Central memory CD8-positive, alpha-beta T cell (primary cell): ENCODE results near the gene WFDC9.
"Not testable (repeated sequence)": the region's sequence is repeated elsewhere in the genome, so short reads cannot be mapped to it uniquely, and the experiment has no call there.

ENCODE experiments used
- ATAC-seq: fragments of 150-1000 bp; cut with Tn5 transposase; replicated peaks from 2 replicates; pipeline ENCODE4 v1.10.0; 2022; ENCODE audit warnings: mild to moderate bottlenecking, moderate FRiP score, moderate number of reproducible peaks; ENCODE audit not compliant: poor library complexity, severe bottlenecking; ENCODE audit errors: extremely low read depth
- DNase-seq, 2 donors: peaks; one replicate each; pipeline ENCODE4 v3.0.0; 2021; ENCODE audit warnings: low spot score in 2 of 2
- H3K27ac Mint-ChIP-seq: one replicate; pipeline ENCODE4 v1.8.0; 2022; ENCODE audit warnings: low read depth, mild to moderate bottlenecking, moderate library complexity, mixed read lengths
- H3K27me3 Mint-ChIP-seq: one replicate; pipeline ENCODE4 v1.8.0; 2022; ENCODE audit warnings: mixed read lengths
- H3K36me3 Mint-ChIP-seq: one replicate; pipeline ENCODE4 v1.8.0; 2022; ENCODE audit warnings: mild to moderate bottlenecking, moderate library complexity, mixed read lengths; ENCODE audit not compliant: insufficient read depth
- H3K4me1 Mint-ChIP-seq: one replicate; pipeline ENCODE4 v1.8.0; 2022; ENCODE audit warnings: mixed read lengths
- H3K4me3 Mint-ChIP-seq: one replicate; pipeline ENCODE4 v1.8.0; 2022; ENCODE audit warnings: mild to moderate bottlenecking, moderate library complexity, mixed read lengths
- H3K9me3 Mint-ChIP-seq: one replicate; pipeline ENCODE4 v1.8.0; 2022; ENCODE audit warnings: mixed read lengths

The WFDC9 gene

GRCh38 chr20:45585986-45586385 lies 45.1 kb downstream of the WFDC9 start:
- not testable (repeated sequence) for H3K9me3 Mint-ChIP-seq, H3K27me3 Mint-ChIP-seq, H3K4me3 Mint-ChIP-seq, ATAC-seq, H3K27ac Mint-ChIP-seq, H3K36me3 Mint-ChIP-seq, H3K4me1 Mint-ChIP-seq, DNase-seq

- H3K4me1 Mint-ChIP-seq, H3K27ac Mint-ChIP-seq, ATAC-seq, H3K4me3 Mint-ChIP-seq, DNase-seq, H3K36me3 Mint-ChIP-seq, H3K9me3 Mint-ChIP-seq: not testable (repeated sequence)
- peaks cover 27% of the 10 kb centered on the region for H3K27me3 Mint-ChIP-seq
Measured at GRCh38 chr20:45584294-45584693, 46.8 kb downstream of the WFDC9 start.

GRCh38 chr20:45583502-45583901 lies 47.6 kb downstream of the WFDC9 start:
- H3K27ac Mint-ChIP-seq: no peak overlapping the region
- peaks cover 34% of the 10 kb centered on the region for H3K27me3 Mint-ChIP-seq
- no peak overlapping the region for H3K4me3 Mint-ChIP-seq
- H3K9me3 Mint-ChIP-seq: no peaks in the 10 kb centered on the region
- no peaks in the 10 kb centered on the region for H3K4me1 Mint-ChIP-seq
- no peak for ATAC-seq
- no peaks in the 10 kb centered on the region for H3K36me3 Mint-ChIP-seq
- no peak for DNase-seq

DNA sequence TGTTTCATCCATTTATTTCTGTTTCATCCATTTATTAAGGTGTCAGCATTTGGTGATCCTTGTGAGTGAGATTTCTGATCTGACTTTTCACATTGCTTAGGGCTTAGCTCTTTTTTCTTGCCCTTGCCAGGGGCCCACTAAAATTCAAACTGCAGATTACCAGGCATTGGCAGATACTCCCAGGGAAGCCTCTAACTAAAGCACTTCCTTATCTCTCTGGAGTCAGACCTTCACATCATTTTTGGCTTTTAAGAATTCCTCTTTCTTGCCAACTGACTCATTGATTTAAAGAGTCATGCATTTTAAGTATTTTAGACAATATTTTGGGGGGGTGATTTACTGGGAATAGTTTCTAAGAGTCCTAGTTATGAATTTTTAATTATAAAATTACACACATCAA lies 49.4 kb downstream of the WFDC9 start:
- Mint-ChIP-seq H3K27ac (no peak overlapping the region), H3K27me3 (peaks cover 34% of the 10 kb centered on the region), H3K4me1 (no peaks in the 10 kb centered on the region), H3K9me3 (no peaks in the 10 kb centered on the region), H3K36me3 (no peaks in the 10 kb centered on the region), H3K4me3 (no peak overlapping the region)
- ATAC-seq (no peak), DNase-seq (no peak)

- no peak within 1 kb of the TSS for H3K27ac Mint-ChIP-seq
- peaks cover 36% of the 10 kb centered on the region for H3K27me3 Mint-ChIP-seq
- no peak for DNase-seq
- no peak for ATAC-seq
- no peaks in the 10 kb centered on the region for H3K36me3 Mint-ChIP-seq
- no peaks in the 10 kb centered on the region for H3K4me1 Mint-ChIP-seq
- H3K4me3 Mint-ChIP-seq: no peak within 1 kb of the TSS
- H3K9me3 Mint-ChIP-seq: no peaks in the 10 kb centered on the region
Measured at GRCh38 chr20:45579184-45579583, 51.9 kb downstream of the WFDC9 start, which contains the start of gene WFDC8. Gene WFDC8 (minus strand): TSS chr20:45579284. CDS start chr20:45579247, 37 bp downstream.

- Mint-ChIP-seq H3K4me1 (no peaks in the 10 kb centered on the region), H3K36me3 (no peaks in the 10 kb centered on the region), H3K27me3 (peaks cover 46% of the 10 kb centered on the region), H3K4me3 (no peak overlapping the region), H3K9me3 (no peaks in the 10 kb centered on the region), H3K27ac (no peak overlapping the region)
- ATAC-seq (no peak), DNase-seq (no peak)
Measured at GRCh38 chr20:45578231-45578630, 52.9 kb downstream of the WFDC9 start.

- no peaks in the 10 kb centered on the region for H3K9me3 Mint-ChIP-seq
Measured at GRCh38 chr20:45576995-45577394, 54.1 kb downstream of the WFDC9 start.

GRCh38 chr20:45575931-45576330 lies 55.2 kb downstream of the WFDC9 start:
- Mint-ChIP-seq H3K4me1 (no peaks in the 10 kb centered on the region), H3K9me3 (no peaks in the 10 kb centered on the region), H3K4me3 (no peak overlapping the region), H3K27me3 (peaks cover 54% of the 10 kb centered on the region), H3K36me3 (no peaks in the 10 kb centered on the region), H3K27ac (no peak overlapping the region)
- DNase-seq (no peak), ATAC-seq (no peak)

More at GRCh38 chr20:45576995-45577394, 54.1 kb downstream of the WFDC9 start:
- ATAC-seq: no peak
- Mint-ChIP-seq H3K4me3 (no peak overlapping the region), H3K4me1 (no peaks in the 10 kb centered on the region), H3K27ac (no peak overlapping the region), H3K27me3 (peaks cover 51% of the 10 kb centered on the region), H3K36me3 (no peaks in the 10 kb centered on the region)
- no peak for DNase-seq

GRCh38 chr20:45569650-45570049 lies 61.4 kb downstream of the WFDC9 start:
- DNase-seq, H3K4me3 Mint-ChIP-seq, ATAC-seq, H3K36me3 Mint-ChIP-seq, H3K27ac Mint-ChIP-seq, H3K9me3 Mint-ChIP-seq, H3K4me1 Mint-ChIP-seq: not testable (repeated sequence)
- peaks cover 44% of the 10 kb centered on the region for H3K27me3 Mint-ChIP-seq

DNA sequence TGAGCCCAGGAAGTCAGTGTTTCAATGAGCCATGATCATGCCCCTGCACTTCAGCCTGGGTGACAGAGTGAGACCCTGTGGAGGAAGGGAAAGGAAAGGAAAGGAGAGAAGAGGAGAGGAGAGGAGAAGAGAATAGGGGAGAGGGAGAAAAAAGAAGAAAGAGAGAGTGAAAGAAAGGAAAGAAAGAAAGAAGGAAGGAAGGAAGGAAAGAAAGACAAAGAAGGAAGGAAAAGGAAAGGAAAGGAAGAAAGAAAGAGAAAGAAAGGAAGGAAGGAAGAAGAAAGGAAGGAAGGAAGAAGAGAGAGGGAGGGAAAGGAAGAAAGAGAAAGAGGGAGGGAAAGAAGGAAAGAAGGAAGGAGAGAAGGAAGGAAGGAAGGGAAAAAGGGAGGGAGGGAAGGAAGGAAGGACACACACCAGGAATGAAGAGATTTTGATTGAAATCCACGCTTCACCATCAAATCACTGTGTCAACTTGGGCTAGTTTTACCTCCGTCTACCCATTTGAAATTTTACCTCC lies 66.3 kb downstream of the WFDC9 start:
- Mint-ChIP-seq H3K27ac (no peak overlapping the region), H3K9me3 (no peaks in the 10 kb centered on the region), H3K4me3 (no peak overlapping the region), H3K36me3 (no peaks in the 10 kb centered on the region), H3K27me3 (peaks cover 45% of the 10 kb centered on the region), H3K4me1 (no peaks in the 10 kb centered on the region)
- DNase-seq (no peak), ATAC-seq (no peak)
